ENCODE results near the gene SLC25A12.

DNA sequence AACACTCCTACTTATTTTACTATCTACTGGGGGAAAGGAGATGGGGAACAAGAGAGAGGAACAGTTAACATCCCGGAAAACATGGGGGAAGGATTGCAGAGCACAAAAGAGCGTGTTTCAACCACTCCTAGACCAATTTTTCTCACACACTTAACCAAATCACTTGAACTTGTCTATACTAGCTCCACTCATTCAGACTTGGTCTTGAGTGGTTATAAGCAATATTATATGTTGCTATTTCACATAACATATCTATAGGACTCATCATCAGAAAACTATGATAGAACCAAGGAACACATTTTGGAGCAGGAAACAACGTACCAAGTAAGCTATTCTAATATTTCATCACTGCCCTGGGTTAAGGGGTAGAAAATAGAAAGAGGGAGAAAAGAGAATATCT lies 31.5 kb downstream of the SLC25A12 start:
- TF ChIP-seq EP300 (IDR thresholded peaks at IDR 0.05; ENCODE audit: borderline replicate concordance in 1 of 2, low read depth in 1 of 2, low read length in 1 of 2) (no peak), NFIC (IDR thresholded peaks at IDR 0.05; ENCODE audit: borderline replicate concordance) (no peak), YY1 (IDR thresholded peaks at IDR 0.05; ENCODE audit: low read depth) (no peak), ELF1 (IDR thresholded peaks at IDR 0.05) (no peak), PBX3 (IDR thresholded peaks at IDR 0.05) (no peak)
- TF ChIP-seq, protein P1, sequence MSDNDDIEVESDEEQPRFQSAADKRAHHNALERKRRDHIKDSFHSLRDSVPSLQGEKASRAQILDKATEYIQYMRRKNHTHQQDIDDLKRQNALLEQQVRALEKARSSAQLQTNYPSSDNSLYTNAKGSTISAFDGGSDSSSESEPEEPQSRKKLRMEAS (IDR thresholded peaks at IDR 0.05; ENCODE audit: low read depth) = no peak
- TF ChIP-seq, protein P2, sequence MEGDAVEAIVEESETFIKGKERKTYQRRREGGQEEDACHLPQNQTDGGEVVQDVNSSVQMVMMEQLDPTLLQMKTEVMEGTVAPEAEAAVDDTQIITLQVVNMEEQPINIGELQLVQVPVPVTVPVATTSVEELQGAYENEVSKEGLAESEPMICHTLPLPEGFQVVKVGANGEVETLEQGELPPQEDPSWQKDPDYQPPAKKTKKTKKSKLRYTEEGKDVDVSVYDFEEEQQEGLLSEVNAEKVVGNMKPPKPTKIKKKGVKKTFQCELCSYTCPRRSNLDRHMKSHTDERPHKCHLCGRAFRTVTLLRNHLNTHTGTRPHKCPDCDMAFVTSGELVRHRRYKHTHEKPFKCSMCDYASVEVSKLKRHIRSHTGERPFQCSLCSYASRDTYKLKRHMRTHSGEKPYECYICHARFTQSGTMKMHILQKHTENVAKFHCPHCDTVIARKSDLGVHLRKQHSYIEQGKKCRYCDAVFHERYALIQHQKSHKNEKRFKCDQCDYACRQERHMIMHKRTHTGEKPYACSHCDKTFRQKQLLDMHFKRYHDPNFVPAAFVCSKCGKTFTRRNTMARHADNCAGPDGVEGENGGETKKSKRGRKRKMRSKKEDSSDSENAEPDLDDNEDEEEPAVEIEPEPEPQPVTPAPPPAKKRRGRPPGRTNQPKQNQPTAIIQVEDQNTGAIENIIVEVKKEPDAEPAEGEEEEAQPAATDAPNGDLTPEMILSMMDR (IDR thresholded peaks at IDR 0.05) = no peak
